COLO668 (cell line): Measurements from ENCODE around the gene PSAP.

Experiments
- DNase-seq: peaks from one replicate; lab custom pipeline; 2025; ENCODE audit not compliant: unreplicated experiment; lab: John Stamatoyannopoulos, UW

The PSAP gene

DNA sequence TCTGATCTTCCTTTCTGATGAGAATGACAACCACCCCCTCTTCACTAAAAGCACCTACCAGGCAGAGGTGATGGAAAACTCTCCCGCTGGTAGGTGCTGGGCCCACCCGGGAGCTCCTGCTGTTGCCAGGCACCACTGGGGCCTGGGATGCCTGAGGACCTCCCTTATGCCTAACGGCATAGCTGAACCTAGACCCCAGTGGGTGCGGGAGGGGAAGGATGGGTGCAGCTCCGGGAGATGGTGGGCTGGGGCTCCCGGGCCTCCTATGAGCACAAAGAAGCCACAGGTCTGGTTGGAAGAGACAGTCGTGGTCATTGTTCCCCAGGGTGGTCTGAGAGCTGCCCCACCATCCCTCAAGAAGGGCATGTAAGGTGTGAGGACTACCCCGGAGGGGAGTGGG, 62.1 kb downstream of the PSAP start:
- DNase-seq, result no peak

DNA sequence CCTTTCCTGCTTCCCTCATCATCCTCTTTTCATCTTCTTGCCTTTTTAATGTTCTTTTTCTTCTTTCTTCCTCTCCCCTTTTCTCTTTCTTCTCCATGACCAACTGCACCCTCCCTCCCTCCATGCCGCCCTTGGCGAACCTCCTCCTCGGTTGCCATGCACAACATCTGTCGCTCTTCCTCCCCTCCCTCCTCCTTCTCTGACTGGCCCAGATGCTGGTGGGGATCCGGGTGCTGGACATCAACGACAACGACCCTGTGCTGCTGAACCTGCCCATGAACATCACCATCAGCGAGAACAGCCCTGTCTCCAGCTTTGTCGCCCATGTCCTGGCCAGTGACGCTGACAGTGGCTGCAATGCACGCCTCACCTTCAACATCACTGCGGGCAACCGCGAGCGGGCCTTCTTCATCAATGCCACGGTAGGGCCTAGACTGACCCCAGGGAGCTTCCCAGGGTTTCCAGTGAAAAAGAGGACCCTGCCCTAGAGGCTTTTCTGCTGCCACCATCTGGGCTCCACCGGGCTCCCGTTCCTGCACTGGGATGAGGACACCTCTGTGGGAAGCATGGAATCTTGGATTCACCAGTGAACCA, 66.3 kb downstream of the PSAP start:
- DNase-seq, result no peak

DNA sequence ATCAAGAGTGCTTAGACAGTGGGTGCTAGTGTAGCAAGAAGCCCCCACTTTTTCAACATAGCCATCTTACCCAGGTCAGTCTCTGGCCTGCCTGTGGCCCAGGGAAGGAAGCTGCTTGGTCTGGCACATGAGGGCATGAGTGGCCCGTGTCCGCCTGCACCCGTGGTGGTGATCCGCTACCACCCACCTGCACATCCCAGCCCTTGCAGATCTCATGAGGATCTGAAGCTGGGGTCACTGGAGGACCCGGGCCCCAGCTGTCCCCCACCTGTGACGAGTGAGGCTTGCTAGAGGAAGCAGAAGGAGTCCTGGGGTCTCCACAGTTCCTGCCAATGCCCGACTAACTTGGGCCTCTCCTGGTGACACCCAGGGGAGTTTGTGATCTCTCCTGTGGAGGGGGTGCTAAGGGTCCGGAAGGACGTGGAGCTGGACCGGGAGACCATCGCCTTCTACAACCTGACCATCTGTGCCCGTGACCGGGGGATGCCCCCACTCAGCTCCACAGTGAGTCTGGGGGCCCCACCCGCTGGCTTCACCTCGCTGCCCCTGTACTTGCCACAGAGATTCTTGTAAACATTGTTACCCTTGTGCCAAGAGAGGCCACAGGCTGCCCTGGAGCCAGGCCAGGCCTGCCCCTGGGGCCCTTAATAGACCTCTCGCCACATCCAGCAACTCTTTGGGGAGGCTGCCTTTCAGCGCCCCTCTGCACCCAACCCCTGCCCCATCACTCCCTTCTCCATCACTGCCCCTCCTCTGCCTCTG, 67.0 kb downstream of the PSAP start:
- no peak for DNase-seq

DNA sequence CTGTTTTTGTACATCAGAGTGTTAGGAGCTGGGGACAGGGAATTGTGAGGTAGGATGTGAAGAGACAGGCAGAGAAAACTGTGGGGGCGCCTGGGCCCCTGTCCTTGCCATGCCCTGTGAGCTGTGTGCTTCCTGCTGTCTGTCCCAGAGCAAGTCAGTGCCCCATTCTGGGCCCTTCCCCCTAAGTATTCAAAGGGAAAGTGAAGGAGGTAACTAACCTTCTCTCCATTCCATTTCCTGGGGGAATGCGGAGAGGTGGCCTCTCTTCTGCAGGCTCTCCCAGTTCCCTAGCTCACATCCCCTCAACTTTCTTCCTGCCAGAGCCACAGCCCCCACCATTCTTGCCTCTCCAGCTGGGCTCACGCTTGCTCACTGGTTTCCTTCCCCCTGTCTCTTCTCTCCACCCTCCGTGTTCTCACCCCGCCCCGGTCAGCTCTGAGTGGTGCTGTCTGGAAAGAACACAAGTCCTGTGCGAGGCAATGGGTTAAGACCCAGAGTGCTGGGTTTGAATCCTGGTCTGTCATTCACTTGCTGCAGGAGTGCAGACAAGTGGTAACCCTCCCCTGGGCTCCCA, 68.0 kb downstream of the PSAP start:
- DNase-seq, result no peak

DNA sequence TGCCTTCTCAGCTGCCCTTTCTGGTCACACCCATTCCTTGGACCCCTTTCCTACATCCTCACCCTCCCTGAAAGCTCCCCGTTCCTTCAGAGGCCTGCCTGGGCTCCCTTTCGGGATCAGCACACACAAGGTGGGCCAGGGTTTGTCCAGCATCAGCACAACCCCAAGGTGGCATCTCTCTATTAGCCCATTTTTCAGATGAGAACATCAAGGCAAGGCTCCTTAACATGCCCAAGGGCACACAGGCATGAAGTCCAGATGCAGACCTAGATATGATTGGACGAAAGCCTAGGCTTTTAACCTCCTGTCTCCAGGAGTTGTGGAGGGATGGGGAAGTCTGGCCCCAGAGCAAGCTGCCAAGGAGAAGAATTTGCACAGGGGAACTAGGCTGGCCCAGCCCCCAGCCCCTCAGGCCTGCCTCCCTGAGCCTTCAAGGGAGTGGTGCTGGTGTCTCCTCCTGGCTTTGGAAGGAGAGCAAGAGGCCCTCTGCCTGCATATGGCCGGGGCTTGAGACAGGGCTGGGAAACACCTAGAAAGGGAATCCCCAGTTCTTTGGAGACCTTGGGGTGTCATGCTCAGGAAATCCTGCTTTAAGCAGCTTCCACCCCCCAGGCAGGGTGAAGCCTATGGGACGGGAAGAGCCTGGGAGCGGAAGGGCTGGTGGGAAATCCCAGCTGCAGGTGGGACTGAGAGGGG, 68.7 kb downstream of the PSAP start:
- no peak for DNase-seq

DNA sequence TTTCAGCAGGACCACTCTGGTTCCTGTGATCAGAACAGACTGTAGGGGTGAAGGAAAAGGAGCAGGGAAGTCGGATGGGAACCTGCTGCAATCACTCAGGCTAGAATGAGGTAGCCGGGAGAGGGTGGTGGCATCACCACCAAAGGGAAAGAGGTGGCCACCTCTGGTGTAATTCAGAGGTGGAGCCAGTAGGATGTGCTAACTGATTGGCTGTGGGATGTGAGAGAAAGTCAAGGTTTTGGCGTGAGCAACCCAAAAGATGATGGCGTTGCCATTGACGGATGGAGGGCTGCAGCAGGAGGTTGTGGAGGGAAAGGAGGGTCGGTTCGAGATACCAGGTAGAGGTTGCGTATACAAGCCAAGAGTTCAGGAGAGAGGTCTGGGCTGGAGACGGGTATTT, 70.3 kb downstream of the PSAP start:
- no peak for DNase-seq

DNA sequence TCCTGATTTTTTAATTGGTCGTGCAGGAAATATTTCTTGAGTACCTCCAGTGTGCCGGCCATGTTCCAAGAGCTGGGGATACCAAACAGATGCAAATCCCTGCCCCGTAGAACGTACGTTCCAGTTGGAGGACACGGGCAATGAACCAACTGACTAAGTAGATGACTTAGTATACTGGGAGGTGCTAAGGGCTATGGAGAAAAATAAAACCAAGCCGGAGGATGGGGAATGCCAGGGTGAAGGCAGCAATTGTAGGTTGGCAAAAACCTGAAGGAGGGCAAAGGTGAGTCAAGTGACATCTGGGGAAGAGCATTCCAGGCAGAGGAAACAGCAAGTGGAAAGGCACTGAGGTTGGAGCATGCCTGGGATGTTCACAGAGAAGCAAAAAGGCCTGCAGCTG, 70.9 kb downstream of the PSAP start:
- DNase-seq, result no peak

DNA sequence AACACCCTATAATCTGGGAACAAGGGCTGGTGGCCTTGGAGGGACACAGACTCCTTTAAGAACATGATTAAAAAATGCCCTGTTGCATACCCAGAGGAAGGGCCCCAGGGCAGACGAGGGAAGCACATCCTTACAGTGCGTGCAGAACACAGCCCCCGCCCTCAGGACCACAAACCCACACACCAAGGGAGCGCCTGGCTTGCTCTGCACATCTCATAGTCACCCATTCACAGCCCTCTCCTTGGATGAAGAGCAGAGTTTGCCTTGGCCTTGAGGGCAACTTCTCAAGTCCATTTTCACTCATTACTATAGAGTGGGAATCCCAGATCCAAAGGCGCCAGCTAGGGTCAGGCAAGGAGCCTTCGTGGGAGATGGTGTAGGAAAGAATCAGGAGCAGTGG, 71.4 kb downstream of the PSAP start:
- no peak for DNase-seq

DNA sequence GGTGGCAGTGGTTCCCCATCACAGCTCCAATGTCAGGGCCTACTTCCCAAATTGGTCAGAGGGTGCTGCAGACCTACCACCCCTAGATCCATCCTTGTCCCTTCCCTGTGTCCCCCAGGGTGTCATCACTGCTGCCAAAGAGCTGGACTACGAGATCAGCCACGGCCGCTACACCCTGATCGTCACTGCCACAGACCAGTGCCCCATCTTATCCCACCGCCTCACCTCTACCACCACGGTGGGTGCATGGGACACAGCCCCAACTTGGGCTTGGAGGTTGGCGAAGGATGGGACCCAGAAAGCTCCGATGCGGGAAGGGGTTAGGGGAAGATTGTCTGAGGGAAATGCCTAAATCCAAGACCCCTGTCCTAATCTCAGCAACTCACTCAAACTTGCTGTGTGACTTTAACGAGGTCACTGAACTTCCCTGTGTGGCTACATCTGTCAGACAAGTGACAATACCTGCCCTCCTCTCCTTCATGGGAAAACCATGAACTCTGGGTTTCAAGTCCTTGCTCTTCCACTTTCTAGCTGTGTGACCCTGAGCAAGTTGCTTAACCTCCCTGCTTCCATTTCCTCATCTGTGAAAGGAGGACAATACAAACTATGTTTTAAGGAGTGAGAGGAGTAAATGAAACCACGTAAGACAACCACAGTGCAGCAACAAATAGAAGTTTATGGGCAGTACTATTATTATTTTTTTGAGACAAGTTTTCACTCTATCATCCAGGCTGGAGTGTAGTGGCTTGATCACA, 72.8 kb downstream of the PSAP start:
- no peak for DNase-seq

DNA sequence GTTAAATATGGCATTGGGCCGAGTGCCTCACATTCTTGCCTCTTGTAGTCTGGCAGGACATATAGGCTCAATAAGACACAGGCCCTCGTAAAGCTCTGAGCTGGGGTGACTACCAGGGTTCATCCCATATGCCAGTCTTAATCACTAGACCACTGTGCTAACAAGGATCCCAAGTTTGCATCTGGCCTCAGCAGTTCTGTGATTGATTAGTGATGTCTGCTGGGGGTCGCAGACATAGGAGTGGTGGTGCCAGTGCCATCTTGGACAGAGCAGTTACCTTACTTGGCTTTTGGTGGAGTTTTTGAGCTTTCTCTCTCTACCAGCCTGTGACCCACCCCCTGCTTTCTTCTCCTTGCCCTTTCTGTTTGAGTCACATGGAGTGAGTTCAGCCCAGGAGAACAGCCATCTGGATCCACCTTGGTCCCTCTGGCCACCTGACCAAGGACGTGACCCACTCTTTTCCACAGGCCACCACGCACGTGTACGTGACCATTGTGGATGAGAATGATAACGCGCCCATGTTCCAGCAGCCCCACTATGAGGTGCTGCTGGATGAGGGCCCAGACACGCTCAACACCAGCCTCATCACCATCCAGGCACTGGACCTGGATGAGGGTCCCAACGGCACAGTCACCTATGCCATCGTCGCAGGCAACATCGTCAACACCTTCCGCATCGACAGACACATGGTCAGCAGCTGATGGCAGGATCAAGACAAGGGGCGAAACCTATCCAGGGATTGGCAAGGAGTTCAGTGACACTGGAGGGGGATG, 73.7 kb downstream of the PSAP start:
- DNase-seq, result no peak

DNA sequence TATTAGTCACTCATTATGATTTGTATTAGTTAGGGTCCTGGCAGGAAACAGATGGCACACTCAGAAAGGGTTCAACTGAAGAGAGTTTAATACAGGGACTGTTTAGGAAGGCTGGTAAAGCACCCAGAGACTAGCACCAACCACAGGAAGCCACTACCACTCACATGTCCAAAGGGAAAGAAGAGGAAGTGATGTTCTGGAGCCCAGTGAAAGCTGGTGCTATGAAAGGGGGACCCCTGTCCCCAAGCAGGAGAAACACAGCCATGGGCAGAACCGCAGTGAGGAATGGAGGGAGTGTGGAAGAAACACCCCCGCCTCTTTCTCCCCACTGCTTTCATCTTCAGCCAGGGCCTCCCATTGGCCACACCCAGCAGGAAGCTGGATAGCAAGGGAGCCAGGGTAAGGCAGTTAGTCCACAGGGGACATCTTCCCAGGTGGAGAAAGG, 74.5 kb downstream of the PSAP start:
- no peak for DNase-seq

DNA sequence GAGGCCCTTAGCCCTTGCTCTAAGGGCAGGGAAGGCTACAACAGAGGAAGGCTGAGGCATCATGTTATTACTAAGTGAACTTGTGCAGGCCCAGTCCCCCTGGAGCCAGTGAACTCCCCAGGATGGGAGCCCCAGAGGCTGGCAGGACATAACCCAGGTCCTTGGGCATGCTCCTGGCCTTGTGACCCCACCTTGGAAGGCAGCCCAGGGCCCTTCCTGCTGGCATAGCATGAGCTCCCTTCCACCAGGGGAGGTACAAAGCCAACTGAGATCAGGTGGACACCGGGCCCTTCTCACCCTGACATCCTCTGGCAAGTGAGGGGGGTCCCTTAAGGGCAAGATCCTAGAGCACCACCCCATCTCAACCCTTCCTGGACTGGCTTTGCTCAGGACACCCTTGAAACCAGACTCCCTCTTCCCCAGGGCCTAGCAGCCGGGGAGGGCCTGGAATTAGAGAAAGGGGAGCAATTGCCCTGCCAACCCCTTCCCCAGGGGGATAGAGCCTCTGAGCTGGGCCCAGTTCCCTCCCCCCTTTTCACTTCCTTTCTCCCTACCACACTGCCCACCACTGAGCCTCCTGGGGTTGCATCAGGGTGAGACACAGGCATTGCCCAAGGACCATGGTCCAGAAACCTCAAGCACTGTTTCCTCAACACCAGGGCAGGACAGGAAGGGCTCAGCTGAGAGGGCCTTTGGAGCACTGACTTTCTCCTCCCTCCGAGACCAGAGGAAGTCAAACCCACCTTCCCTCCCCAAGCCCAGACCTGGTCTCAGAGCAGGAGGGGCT, 75.9 kb downstream of the PSAP start:
- DNase-seq, result no peak

DNA sequence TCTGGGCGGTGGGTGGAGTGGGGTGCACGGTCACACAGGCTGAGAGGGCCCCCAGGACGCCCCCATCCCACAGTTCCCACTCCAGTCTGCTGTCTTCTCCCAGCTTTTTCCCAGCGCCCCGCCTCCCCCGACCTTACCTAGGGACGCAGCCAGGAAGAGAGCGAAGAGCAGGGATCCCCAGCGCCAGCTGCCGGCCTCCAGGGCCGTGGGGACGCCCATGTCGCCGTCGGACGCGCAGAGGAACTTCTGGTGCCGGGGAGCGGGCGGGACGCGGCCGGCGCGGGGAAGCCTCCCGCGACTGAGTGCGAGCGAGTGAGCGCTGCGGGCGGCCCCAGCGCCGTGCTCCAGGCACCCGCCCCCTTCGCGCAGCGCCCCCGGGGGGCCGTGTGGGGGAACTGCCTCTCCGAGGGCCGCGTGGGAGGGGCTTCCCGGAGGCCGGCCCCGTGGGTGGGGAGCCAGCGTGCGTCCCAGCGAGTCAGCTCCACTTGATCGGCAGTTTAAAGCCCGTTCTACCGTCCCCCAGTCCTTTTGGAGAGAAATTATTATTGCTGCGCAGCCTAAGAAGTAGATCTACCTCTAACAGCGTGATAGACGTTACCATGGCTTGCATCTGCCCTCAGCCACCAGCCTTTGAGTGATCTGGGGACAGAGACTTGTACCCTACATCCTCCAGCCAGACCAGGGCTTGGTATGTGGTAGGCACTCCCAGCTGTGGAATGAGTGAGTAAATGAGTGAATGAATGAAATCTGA, 77.7 kb downstream of the PSAP start, which contains the start of gene VSIR:
VSIR (minus strand) TSS at position 300 of the 751 bp plus-strand sequence; CDS start at position 219, 81 bp downstream.
- peak; percentile 19 for DNase-seq

DNA sequence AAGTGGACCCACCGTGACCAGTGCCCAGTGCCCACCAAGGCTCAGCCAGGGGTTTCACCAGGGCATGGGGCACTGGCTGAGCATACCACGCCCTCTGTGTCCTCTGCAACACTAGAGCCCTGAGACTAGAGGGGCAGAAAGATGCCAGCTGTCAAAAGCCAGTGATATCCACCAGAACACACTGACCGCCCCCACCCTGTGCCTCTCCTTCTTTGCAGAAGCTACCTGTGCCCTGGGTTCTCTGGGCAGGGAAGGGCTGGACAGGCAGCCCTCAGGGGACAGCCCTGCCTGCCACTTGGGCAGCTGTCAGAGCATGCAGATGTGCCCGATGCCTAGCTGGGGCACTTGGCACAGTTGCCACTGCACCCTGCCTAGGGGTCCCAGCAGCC, 78.2 kb downstream of the PSAP start:
- no peak for DNase-seq

DNA sequence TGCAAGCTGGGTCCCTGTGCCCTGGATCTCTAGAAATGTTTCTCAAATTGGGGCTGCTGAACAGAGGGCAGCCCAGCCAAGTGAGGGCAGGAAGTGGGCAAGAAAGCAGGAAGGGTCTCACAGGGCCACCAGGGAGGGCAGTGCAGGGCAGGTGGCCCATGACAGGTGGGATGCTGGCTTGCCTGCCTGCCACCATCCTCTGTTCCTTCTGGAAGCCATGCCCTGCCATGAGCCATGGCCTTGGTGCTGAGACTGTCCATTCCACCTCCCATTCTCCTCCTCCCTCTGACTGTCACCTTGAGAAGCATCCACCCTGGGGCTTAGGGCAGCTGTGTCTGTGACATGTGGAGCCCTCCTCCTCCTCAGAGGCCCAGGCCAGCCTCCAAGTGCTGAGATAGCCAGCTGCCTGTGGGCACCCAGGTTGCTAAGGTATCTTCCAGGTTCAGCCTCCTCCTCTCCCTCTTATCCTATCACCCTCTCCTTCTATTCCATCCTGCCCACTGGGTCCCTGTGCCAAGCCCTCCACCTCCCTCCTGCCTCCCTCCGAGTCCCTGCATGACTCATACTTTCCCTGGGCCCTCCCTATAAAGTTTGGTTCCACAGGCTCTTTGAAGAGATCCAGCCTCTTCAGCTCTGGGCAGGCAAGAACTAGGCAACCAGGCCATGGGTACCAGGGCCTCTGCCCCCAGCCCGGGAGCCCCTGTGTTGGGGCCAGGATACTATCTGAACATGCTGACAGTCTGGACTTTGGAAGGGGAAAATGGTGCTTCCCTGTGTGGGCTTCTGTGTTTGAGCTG, 79.0 kb downstream of the PSAP start:
- no peak for DNase-seq

DNA sequence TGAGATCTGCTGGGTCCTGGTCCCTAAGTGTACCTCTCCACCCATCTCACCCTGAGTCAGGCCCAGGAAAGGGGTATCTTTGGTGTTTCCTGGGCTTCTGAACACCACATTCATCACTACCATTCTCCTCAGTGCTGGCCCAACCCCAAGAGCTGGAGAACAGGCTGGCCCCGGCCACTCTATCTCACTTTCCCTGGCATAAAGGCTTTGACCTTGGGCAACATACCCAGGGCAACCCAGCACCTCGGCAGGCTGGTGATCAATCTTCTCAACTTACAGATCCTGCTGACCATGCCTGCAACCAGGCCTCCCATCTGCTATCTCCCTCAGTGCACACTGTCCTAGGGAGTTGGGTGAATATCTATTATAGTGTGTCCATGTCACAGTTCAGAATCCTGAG, 79.8 kb downstream of the PSAP start:
- no peak for DNase-seq

DNA sequence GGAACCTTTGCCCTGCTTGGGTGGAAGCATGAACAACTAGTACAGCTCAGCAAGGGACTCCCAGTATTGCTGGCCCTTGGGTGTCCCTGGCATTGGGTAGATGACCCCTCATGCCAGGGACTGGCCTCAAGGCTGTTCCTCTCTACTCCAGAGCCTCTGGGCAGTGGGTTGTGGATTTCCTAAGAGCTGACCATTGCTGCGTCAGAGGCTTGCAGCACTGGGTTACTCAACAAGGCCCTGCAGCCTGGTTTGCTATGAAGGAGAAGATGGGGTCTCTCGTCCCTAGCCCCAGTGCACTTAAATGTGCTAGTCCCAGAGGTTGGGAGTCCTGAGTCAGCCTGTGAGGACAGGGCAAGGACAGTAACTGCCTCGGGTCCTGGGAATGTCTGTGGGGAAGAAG, 80.3 kb downstream of the PSAP start:
- DNase-seq, result no peak

DNA sequence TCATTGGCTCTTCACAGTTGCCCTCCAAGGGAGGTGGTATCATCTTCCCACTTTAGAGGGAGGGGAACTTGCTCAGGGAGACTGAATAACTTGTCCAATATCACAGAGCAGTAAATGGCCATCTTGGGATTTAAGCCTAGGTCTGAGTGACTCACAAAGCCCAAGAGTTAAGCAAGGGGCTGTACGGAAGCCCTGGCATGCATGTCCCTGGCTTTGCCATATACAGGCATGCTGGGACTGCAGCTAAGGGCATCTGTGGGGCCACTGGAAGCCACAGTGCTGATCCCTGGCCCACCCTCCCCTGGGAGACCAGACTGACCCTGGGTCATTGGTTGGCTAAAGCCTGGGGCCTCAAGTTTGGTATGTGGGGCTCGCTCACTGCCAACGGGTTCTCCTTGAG, 80.8 kb downstream of the PSAP start:
- DNase-seq, result no peak
